Stimulated activated CD8-positive, alpha-beta memory T cell treated with anti-CD3 and anti-CD28 coated beads, Interleukin-12 subunit alpha, Interleukin-12 subunit beta, amount 100 ng/mL, for 1 hour (primary cell): ENCODE data around the gene TMPRSS7.
A peak's percentile ranks its signal among the peaks of the same experiment; 100 is the strongest.

Experiments
- DNase-seq: peaks from one replicate; pipeline ENCODE4 v3.0.0-alpha.2; 2020; ENCODE audit warnings: low read depth

TMPRSS7 gene

DNA sequence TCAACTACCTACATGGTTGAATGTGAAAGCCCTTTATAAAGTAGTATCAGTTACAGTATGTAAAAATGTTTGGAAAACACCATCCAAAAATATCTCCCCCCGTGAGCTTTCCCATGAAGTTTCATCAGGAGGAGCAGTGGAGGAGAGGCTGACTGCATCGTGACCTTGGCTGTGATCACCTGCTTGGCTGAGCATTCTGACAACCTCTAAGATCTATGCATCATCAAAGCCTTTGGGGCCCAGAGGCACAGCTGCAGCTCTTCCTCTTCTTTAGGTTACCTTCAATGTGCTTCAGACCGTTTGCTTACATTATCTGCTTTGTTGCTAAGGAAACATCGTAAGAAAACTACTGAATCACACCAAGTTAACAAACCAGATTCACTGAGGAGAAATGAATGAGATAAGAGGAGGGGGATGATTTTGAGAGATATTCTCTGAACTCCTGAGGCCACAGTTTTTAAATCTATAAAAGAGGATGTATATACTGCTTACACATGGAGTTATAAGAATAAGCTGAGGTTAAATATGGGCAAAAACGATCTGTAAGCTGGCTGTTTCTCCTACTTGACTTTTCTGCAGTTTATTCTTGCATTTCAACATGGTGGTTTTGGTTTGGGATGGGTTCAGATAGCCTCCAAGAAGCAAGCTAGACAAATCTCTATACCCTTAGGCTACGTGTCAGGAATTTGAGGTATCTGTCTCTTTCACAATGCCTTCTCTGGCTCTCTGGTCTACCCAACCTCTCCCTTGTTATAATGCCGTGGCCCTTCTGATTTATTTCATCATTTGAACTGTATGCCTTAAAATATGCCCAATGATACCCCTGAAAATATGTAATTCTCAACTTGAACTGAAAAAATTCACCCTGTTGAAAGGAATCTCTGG lies 94.5 kb downstream of the TMPRSS7 start:
- peak; percentile 24 for DNase-seq

DNA sequence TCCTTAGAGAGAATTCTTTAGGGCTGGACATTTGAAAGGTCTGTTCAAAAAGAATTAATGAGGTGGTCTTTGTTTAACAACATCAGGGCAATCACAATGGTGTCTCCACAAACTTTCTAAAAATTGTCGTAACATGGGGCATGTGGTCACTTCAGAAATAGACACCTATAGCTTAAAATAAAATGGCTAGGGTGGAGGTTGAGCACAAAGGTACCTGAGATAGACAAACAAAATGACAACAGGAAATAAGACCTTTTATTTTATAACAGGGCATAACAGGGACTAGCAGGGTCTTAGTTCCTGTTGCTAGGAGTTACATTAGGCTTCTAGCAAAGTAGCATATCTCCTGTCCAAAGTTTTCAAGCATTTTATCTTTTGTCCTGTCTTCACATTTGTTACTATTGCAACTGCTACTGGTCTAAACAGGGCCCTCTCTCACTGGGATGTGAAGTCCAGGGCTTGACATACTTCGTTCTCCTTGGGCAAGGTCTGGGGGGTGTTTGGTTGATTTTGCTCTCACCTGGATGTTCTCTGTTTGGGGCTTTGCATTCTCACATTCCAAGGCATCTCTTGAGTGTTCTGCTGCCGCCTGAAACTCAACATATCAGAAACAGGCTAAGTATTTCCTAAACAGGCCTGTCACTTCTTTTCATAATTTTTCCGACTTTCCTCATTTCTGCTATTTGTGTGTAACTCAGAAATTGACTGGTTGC lies 95.5 kb downstream of the TMPRSS7 start:
- DNase-seq = no peak

- DNase-seq = no peak
These were observed 96.1 kb downstream of the TMPRSS7 start for GRCh38 chr3:112130638-112130993.
